Ascending aorta (tissue), 2 donors: ENCODE results near the gene UTP25. TPM values are rescaled to one million over a fixed set of nuclear protein-coding genes. Genes with fewer than 3 reads are reported as not detected.
A peak's percentile ranks its signal among the peaks of the same experiment; 100 is the strongest.

Experiments used
- DNase-seq, 2 donors: peaks; one replicate each; pipeline ENCODE4 v3.0.0-alpha.2; 2019; ENCODE audit warnings: low spot score in 2 of 2
- H3K27ac ChIP-seq, 2 donors: fragments of 200-600 bp; sonication (generic); one replicate each; pipeline ENCODE4 v1.5.1; 2016 to 2017; ENCODE audit warnings: mild to moderate bottlenecking in 1 of 2
- H3K27me3 ChIP-seq: fragments of 200-600 bp; sonication (generic); one replicate; pipeline ENCODE4 v1.5.1; 2017
- H3K36me3 ChIP-seq, 2 donors: fragments of 200-600 bp; sonication (generic); one replicate each; pipeline ENCODE4 v1.5.1; 2016
- H3K4me1 ChIP-seq, 2 donors: fragments of 200-600 bp; sonication (generic); one replicate each; pipeline ENCODE4 v1.5.1; 2016 to 2017; ENCODE audit warnings: mild to moderate bottlenecking in 1 of 2
- H3K4me3 ChIP-seq, 2 donors: fragments of 200-600 bp; sonication (generic); one replicate each; pipeline ENCODE4 v1.5.1; 2016 to 2017; ENCODE audit warnings: mild to moderate bottlenecking in 1 of 2
- H3K9me3 ChIP-seq, 2 donors: fragments of 200-600 bp; sonication (generic); one replicate each; pipeline ENCODE4 v1.5.1; 2016
- intact Hi-C: fragments of 100-400 bp; cut with DNase I; formaldehyde crosslinking; loops from one replicate; pipeline ENCODE4 v1.15.1; 2023
- total RNA-seq: library from RNA; depleted of rRNA; stranded (reverse); fragments of >200 nt; gene quantifications from one replicate; pipeline ENCODE4 v1.1.0, GENCODE V29; 2016
- TF ChIP-seq, protein P1 (sequence below), 3 experiments: fragments of 200-600 bp in 2 of 3; fragments of 450-650 bp in 1 of 3; sonication (generic) in 2 of 3; IDR thresholded peaks; one replicate each; pipeline ENCODE4 v1.5.1; 2016 to 2019; ENCODE audit warnings: antibody characterized with exemption in 3 of 3, mild to moderate bottlenecking in 1 of 3, moderate library complexity in 1 of 3

UTP25 gene
- total RNA-seq, 1 donor from 2014 or later, result 3.6 TPM

DNA sequence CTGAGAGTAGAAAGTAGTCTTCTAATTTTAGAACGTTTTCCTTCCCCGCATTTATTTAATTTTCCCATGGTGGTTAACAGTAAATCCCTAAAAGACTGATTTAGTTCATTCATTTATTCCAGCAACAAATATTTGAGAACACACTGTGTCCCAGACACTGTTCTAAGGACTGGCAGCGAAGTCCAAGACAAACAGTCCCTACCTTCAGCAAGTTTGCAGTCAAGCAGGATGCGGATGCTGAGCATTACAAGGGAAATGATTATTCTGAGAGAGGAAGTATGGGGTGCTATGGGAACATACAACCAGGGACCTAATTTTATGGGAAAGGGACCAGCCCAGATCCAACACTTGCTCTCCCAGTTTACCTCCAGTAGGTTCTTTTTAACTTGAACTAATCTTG, 42.2 kb upstream of the UTP25 start:
- H3K36me3 ChIP-seq, result no peaks in the 10 kb centered on the region
- peaks cover 0 to 12% of the 10 kb centered on the region in 2 donors for H3K4me1 ChIP-seq
- TF ChIP-seq, protein P1, sequence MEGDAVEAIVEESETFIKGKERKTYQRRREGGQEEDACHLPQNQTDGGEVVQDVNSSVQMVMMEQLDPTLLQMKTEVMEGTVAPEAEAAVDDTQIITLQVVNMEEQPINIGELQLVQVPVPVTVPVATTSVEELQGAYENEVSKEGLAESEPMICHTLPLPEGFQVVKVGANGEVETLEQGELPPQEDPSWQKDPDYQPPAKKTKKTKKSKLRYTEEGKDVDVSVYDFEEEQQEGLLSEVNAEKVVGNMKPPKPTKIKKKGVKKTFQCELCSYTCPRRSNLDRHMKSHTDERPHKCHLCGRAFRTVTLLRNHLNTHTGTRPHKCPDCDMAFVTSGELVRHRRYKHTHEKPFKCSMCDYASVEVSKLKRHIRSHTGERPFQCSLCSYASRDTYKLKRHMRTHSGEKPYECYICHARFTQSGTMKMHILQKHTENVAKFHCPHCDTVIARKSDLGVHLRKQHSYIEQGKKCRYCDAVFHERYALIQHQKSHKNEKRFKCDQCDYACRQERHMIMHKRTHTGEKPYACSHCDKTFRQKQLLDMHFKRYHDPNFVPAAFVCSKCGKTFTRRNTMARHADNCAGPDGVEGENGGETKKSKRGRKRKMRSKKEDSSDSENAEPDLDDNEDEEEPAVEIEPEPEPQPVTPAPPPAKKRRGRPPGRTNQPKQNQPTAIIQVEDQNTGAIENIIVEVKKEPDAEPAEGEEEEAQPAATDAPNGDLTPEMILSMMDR (IDR thresholded peaks at IDR 0.05), result no peak
- intact Hi-C loops, result loop anchor here (2.0 kb wide), 1 partner anchor 41 kb away; the partner anchor contains the start of gene UTP25
- no peaks in the 10 kb centered on the region for H3K27me3 ChIP-seq
- H3K4me3 ChIP-seq, result no peak overlapping the region
- H3K27ac ChIP-seq, result no peak overlapping the region
- DNase-seq, result no peak
- H3K9me3 ChIP-seq, result no peaks in the 10 kb centered on the region

DNA sequence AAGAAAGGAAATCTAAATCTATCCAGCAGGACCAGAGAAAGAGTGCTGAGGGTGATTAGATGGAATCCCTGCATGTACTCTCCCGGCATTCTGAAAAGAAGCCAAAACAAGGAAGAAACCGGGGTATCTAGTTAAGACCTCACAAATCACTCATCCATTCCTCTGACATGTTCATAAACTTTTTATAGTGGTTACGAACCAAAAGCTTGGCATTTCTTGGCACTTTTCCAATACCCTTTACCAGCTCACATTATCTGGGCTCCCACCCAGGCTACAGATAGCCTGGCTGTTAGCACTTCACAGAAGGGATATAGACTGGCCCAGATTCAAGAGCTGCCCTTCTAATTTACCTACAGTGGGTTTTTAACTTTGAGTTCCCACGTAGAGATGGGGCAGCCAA, 41.6 kb upstream of the UTP25 start:
- Histone ChIP-seq H3K27ac (peak overlapping the region; percentile 45 to 75), H3K36me3 (no peaks in the 10 kb centered on the region), H3K27me3 (no peaks in the 10 kb centered on the region), H3K9me3 (no peaks in the 10 kb centered on the region), H3K4me1 (peaks cover 0 to 12% of the 10 kb centered on the region in 2 donors), H3K4me3 (no peak overlapping the region)
- no peak for DNase-seq
- TF ChIP-seq, protein P1 (IDR thresholded peaks at IDR 0.05), result no peak
- intact Hi-C loops, result no loop called here

DNA sequence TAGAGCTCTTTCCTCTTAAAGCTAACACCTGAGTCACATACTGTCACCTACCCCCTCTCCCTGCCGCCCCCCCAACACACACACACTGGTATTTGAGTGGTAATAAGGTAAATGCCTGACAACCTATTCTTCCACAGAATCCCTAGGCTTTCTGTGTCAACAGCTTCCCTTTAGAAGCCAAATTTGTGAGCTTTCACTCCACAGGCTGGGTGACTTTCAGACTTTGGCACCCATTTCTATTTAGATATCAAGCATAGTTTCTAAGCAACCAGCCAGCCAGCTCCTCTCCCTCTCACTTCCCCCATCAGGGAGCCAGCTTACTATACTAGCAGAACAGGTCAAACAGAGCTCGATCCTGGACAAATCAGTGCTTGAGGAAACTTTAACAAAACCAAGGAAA, 40.2 kb upstream of the UTP25 start:
- intact Hi-C loops, result no loop called here
- Histone ChIP-seq H3K9me3 (no peaks in the 10 kb centered on the region), H3K4me3 (no peak overlapping the region), H3K27ac (peak overlapping the region; percentile 45 to 75), H3K36me3 (no peaks in the 10 kb centered on the region), H3K27me3 (no peaks in the 10 kb centered on the region), H3K4me1 (peaks cover 0 to 12% of the 10 kb centered on the region in 2 donors)
- peak in 1 of 2 donors; percentile 73 for DNase-seq
- TF ChIP-seq, protein P1 (IDR thresholded peaks at IDR 0.05), result no peak

DNA sequence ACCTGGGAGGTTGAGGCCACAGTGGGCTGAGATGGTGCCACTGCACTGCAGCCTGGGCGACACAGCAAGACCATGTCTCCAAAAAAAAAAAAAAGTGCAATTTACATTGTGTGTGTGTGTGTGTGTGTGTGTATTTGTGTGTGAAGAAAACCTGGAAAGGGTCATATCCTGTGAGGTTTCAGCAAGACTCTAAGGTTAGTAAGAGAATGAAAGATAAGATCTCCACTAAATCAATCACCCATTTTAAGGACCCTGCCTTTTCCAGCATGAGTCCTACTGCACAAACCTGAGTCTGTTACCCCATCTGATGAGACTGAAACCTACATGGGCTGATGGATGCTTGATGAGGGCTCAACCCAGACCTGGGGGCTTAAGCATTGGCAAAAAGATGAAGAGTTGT, 38.5 kb upstream of the UTP25 start:
- H3K4me3 ChIP-seq, result no peak overlapping the region
- H3K36me3 ChIP-seq, result no peaks in the 10 kb centered on the region
- no peak for DNase-seq
- H3K27ac ChIP-seq, result no peak overlapping the region
- peaks cover 0 to 4% of the 10 kb centered on the region in 2 donors for H3K4me1 ChIP-seq
- intact Hi-C loops, result no loop called here
- no peaks in the 10 kb centered on the region for H3K27me3 ChIP-seq
- TF ChIP-seq, protein P1 (IDR thresholded peaks at IDR 0.05), result no peak
- H3K9me3 ChIP-seq, result no peaks in the 10 kb centered on the region

DNA sequence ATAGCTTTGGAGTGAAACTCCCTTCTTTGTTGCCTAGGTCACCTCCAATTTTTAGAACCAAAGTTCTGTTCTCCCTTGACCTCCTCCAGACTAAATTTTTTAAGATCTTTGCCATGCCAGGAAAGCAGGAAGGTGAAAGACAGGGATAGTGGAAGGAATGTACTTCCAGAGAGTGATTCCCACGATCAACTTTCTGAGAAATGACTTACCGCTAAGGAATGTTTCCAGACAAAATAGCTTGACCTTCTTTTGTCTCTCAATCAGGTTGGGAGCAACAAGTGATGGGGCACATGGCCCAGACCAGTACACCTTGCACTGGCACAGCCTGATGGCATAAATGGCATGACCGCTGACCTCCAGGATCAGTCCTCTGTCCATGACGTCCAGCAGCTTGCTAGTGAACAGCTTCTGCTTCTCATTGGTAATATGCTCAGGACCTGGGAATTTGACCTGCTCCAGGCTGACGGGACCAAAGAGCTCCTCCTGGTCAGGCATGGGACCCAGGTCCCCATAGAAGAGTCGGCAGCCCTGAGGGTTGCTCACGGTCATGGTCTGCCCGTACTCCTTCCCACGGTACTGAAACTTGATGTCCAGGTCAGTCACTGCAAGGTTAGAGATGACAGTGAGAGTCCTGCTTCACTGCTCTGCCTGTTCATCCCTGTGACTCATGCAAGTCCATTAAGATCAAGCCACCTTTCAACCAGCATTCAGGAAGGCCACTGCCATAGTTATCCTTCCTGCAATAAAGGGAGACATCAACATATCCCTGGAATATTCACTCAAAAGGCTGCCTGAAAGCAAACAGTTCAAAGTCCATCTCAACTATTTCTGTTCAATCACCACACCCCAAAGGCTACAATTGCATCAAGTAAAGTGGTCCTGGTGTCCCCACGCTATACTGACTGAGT, 37.2 kb upstream of the UTP25 start:
- Histone ChIP-seq H3K36me3 (no peaks in the 10 kb centered on the region), H3K9me3 (no peaks in the 10 kb centered on the region), H3K27me3 (no peaks in the 10 kb centered on the region), H3K27ac (no peak overlapping the region), H3K4me1 (peaks cover 0 to 4% of the 10 kb centered on the region in 2 donors), H3K4me3 (no peak overlapping the region)
- TF ChIP-seq, protein P1 (IDR thresholded peaks at IDR 0.05), result no peak
- peak in 1 of 2 donors; percentile 44 for DNase-seq
- intact Hi-C loops, result no loop called here
